Keratinocyte (primary cell): ENCODE results near the gene ACTMAP. TPM values are rescaled to one million over a fixed set of nuclear protein-coding genes. Genes with fewer than 3 reads are reported as not detected.

Source experiments
- DNase-seq: peaks from one replicate; pipeline ENCODE4 v3.0.0-alpha.2; 2011; ENCODE audit warnings: low read depth, missing footprints, low spot score
- FAIRE-seq: peaks from 2 replicates; lab custom pipeline; 2011; peaks lifted over from hg19 to GRCh38; lab: Jason Lieb, UNC
- H2AFZ ChIP-seq: 2 replicates; pipeline ENCODE4 v1.6.0; 2012; ENCODE audit warnings: low read length, control low read depth, inconsistent platforms; ENCODE audit not compliant: control insufficient read depth
- H3K27ac ChIP-seq: 2 replicates; pipeline ENCODE4 v1.5.1; 2011; ENCODE audit warnings: low read length; ENCODE audit not compliant: control insufficient read depth, insufficient read depth
- H3K27me3 ChIP-seq: 3 replicates; pipeline ENCODE4 v1.6.0; 2011; ENCODE audit warnings: low read length; ENCODE audit not compliant: control insufficient read depth, insufficient read depth; ENCODE audit errors: extremely low read depth
- H3K36me3 ChIP-seq, 2 experiments: 2 replicates in 1 of 2; 3 replicates in 1 of 2; pipeline ENCODE4 v1.5.1; 2011; ENCODE audit warnings: low read length in 2 of 2, mild to moderate bottlenecking in 1 of 2; ENCODE audit not compliant: control insufficient read depth in 2 of 2, insufficient read depth in 2 of 2; ENCODE audit errors: extremely low read depth in 1 of 2
- H3K4me1 ChIP-seq: 3 replicates; pipeline ENCODE4 v1.5.1; 2011; ENCODE audit warnings: low read length; ENCODE audit not compliant: control insufficient read depth, insufficient read depth; ENCODE audit errors: extremely low read depth
- H3K4me2 ChIP-seq: 3 replicates; pipeline ENCODE4 v1.6.0; 2011; ENCODE audit warnings: low read depth, low read length; ENCODE audit not compliant: control insufficient read depth, insufficient read depth; ENCODE audit errors: extremely low read depth
- H3K4me3 ChIP-seq, 3 experiments: fragments of 200-600 bp in 1 of 3; sonication (generic) in 1 of 3; 2 replicates in 2 of 3; 3 replicates in 1 of 3; pipeline ENCODE4 v1.5.1; 2011 to 2016; ENCODE audit warnings: low read length in 3 of 3, mild to moderate bottlenecking in 3 of 3, control low read depth in 2 of 3, inconsistent platforms in 1 of 3, low read depth in 1 of 3, mixed read lengths in 1 of 3, mixed run types in 1 of 3, moderate library complexity in 1 of 3; ENCODE audit not compliant: control insufficient read depth in 2 of 3, insufficient read depth in 2 of 3; ENCODE audit errors: extremely low read depth in 1 of 3
- H3K79me2 ChIP-seq: 2 replicates; pipeline ENCODE4 v1.6.0; 2012; ENCODE audit warnings: low read length; ENCODE audit not compliant: control insufficient read depth, insufficient read depth
- H3K9ac ChIP-seq: 3 replicates; pipeline ENCODE4 v1.6.0; 2011; ENCODE audit warnings: low read length; ENCODE audit not compliant: control insufficient read depth, insufficient read depth; ENCODE audit errors: extremely low read depth
- H3K9me1 ChIP-seq: 3 replicates; pipeline ENCODE4 v1.6.0; 2011; ENCODE audit warnings: low read length; ENCODE audit not compliant: control insufficient read depth, insufficient read depth; ENCODE audit errors: extremely low read depth
- H3K9me3 ChIP-seq: 2 replicates; pipeline ENCODE4 v1.5.1; 2012; ENCODE audit warnings: low read depth, low read length; ENCODE audit not compliant: control insufficient read depth
- H4K20me1 ChIP-seq: 3 replicates; pipeline ENCODE4 v1.6.0; 2011; ENCODE audit warnings: low read length; ENCODE audit not compliant: control insufficient read depth, insufficient read depth; ENCODE audit errors: extremely low read depth
- EZH2 ChIP-seq: IDR thresholded peaks from one replicate; pipeline ENCODE4 v1.6.1; 2012; ENCODE audit warnings: inconsistent platforms, mild to moderate bottlenecking, low read length, moderate library complexity
- dilution Hi-C: fragments of 300-500 bp; cut with MboI; formaldehyde crosslinking; loops from one replicate; pipeline ENCODE4 v1.7.0; 2020; ENCODE audit warnings: low sequenced_read_pairs; ENCODE audit not compliant: extremely low pct_ligation_motif_present
- polyA plus RNA-seq, 5 experiments: library from polyadenylated mRNA; depleted of rRNA in 3 of 5; stranded (reverse) in 3 of 5; stranded (forward) in 1 of 5; unstranded in 1 of 5; fragments of >200 nt; gene quantifications; 1 replicate in 1 of 5; 2 replicates in 3 of 5; 3 replicates in 1 of 5; pipeline versions ENCODE4 v1.2.1 to v1.2.3, GENCODE V29; 2011 to 2012; ENCODE audit warnings: missing spikeins in 2 of 5, low read depth in 1 of 5, low replicate concordance in 1 of 5
- TF ChIP-seq, protein P1 (sequence below), 3 experiments: IDR thresholded peaks in 1 of 3; conservative IDR thresholded peaks in 1 of 3; optimal IDR thresholded peaks in 1 of 3; 2 replicates in 2 of 3; 3 replicates in 1 of 3; pipeline versions ENCODE3 to v1.5.1; 2011; ENCODE audit warnings: low read length in 3 of 3, mild to moderate bottlenecking in 3 of 3, moderate library complexity in 2 of 3, control low read depth in 1 of 3, inconsistent platforms in 1 of 3; ENCODE audit not compliant: insufficient read depth in 2 of 3; ENCODE audit errors: extremely low read depth in 1 of 3

ACTMAP gene
- polyA plus RNA-seq, 1 donor (not counting 4 experiments of a cell fraction or from before 2014, with no cell fraction given), result 1.4 TPM

DNA sequence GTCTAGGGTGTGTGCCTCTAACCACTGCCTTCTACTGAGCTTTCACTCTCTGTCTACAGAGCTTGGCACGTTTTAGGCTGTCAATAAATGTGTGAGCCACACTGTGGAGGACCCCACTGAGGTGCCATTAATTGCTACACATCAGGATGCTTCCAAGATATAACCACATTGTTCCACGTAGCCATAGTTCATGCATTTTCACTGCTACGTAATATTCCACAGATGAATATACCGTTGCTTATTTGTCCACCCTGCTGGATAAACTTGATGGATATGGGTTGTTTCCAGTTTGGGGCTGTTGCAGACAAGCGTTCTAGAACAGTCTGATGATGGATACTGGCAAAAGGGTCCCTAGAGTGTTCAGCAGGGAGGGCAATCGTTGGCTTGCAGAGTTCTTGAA, 48.5 kb downstream of the ACTMAP start:
- H3K79me2 ChIP-seq, result no peaks in the 10 kb centered on the region
- no peak overlapping the region for H2AFZ ChIP-seq
- H4K20me1 ChIP-seq, result no peaks in the 10 kb centered on the region
- FAIRE-seq (no peak), DNase-seq (no peak)
- no peaks in the 10 kb centered on the region for H3K4me1 ChIP-seq
- H3K4me2 ChIP-seq, result no peak overlapping the region
- dilution Hi-C loops, result no loop called here
- no peaks in the 10 kb centered on the region for H3K27me3 ChIP-seq
- H3K9ac ChIP-seq, result no peak overlapping the region
- H3K9me1 ChIP-seq, result no peaks in the 10 kb centered on the region
- no peak for TF ChIP-seq EZH2
- TF ChIP-seq, protein P1, sequence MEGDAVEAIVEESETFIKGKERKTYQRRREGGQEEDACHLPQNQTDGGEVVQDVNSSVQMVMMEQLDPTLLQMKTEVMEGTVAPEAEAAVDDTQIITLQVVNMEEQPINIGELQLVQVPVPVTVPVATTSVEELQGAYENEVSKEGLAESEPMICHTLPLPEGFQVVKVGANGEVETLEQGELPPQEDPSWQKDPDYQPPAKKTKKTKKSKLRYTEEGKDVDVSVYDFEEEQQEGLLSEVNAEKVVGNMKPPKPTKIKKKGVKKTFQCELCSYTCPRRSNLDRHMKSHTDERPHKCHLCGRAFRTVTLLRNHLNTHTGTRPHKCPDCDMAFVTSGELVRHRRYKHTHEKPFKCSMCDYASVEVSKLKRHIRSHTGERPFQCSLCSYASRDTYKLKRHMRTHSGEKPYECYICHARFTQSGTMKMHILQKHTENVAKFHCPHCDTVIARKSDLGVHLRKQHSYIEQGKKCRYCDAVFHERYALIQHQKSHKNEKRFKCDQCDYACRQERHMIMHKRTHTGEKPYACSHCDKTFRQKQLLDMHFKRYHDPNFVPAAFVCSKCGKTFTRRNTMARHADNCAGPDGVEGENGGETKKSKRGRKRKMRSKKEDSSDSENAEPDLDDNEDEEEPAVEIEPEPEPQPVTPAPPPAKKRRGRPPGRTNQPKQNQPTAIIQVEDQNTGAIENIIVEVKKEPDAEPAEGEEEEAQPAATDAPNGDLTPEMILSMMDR (optimal IDR thresholded peaks at IDR 0.05 in 1 of 3, IDR thresholded peaks at IDR 0.05 in 1 of 3, conservative IDR thresholded peaks at IDR 0.05 in 1 of 3; ENCODE audit: extremely low read depth in 1 of 3, insufficient read depth in 2 of 3, low read length in 3 of 3), result no peak
- H3K36me3 ChIP-seq, result peaks cover 21 to 35% of the 10 kb centered on the region in 2 experiments
- no peak overlapping the region for H3K27ac ChIP-seq
- H3K9me3 ChIP-seq, result no peaks in the 10 kb centered on the region
- H3K4me3 ChIP-seq, result no peak overlapping the region

DNA sequence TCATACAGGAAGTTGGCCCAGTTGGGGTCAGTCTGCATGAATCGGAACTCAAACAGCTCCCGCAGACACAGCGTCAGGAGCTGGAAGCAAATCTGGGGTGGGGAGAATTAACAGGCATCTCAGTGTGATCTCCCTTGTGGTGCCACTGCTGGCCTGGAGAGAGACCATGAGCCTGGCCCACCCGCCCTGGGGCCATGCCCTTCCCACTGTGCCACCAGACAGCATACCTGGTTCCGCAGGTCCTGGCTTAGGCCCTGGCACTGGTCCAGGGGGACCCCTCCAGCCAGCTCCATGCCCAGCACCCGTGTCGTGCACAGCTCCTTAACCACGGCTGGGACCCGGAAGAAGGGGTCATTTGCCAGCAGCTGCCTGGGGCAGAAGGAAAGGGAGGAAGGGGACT, 50.2 kb downstream of the ACTMAP start:
- H3K79me2 ChIP-seq, result no peaks in the 10 kb centered on the region
- H2AFZ ChIP-seq, result no peak overlapping the region
- TF ChIP-seq, protein P1 (optimal IDR thresholded peaks at IDR 0.05 in 1 of 3, IDR thresholded peaks at IDR 0.05 in 1 of 3, conservative IDR thresholded peaks at IDR 0.05 in 1 of 3; ENCODE audit: extremely low read depth in 1 of 3, insufficient read depth in 2 of 3, low read length in 3 of 3), result no peak
- no peak for TF ChIP-seq EZH2
- dilution Hi-C loops, result no loop called here
- no peak overlapping the region for H3K4me3 ChIP-seq
- no peaks in the 10 kb centered on the region for H4K20me1 ChIP-seq
- no peak overlapping the region for H3K27ac ChIP-seq
- H3K4me1 ChIP-seq, result no peaks in the 10 kb centered on the region
- no peak for FAIRE-seq
- H3K9me3 ChIP-seq, result no peaks in the 10 kb centered on the region
- DNase-seq, result no peak
- no peak overlapping the region for H3K9ac ChIP-seq
- H3K27me3 ChIP-seq, result no peaks in the 10 kb centered on the region
- H3K9me1 ChIP-seq, result no peaks in the 10 kb centered on the region
- no peak overlapping the region for H3K4me2 ChIP-seq
- H3K36me3 ChIP-seq, result peaks cover 15 to 20% of the 10 kb centered on the region in 2 experiments
